Glomerular visceral epithelial cell (primary cell): ENCODE data around the gene C2orf69.

Experiments
- DNase-seq: peaks from one replicate; pipeline ENCODE4 v3.0.0-alpha.2; 2016; ENCODE audit errors: extremely low spot score

Gene C2orf69

DNA sequence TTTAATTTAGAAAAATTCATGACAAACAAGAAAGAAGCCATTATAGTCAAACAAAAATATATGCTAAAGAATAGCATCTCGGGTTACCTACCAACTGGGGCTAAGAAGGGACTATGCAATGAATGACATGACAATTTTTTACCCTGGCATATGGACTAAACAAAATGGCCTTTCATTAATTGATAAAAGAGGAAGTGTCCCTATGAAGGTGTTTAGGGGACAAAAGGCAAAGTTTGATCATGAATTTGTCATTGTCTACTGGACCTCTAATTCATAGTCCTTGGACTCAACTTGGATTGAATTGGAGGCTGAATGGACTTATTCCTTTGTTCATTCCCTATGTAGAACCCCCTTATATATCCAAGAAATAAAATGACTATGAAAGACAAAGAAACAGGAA is 57.0 kb downstream of the C2orf69 start:
- no peak for DNase-seq

DNA sequence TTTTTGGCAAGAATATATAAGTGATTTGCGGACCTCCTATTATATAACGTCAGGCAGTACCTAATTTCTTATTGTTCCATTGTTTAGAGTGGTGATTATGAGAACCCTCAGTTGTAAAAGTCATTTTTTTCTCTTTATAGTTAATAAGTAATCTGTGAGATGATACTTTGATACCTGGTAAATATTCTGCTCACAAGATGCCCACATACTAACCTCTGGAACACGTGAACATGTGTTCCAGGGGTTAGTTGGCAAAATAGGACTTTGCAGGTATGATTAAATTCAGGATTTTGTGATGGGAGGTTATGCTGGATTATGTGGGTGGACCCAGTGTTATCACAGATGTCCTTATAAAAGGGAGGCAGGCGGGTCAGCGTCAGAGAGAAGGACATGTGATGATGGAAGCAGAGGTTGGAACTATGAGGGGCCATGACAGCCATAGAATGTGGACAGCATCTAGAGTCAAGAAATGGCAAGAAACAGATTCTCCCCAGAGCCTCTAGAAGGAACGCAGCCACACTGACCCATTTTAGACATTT is 61.1 kb downstream of the C2orf69 start:
- no peak for DNase-seq

GRCh38 chr2:199973703-199974102 is 62.6 kb downstream of the C2orf69 start:
- peak; percentile 47 for DNase-seq

DNA sequence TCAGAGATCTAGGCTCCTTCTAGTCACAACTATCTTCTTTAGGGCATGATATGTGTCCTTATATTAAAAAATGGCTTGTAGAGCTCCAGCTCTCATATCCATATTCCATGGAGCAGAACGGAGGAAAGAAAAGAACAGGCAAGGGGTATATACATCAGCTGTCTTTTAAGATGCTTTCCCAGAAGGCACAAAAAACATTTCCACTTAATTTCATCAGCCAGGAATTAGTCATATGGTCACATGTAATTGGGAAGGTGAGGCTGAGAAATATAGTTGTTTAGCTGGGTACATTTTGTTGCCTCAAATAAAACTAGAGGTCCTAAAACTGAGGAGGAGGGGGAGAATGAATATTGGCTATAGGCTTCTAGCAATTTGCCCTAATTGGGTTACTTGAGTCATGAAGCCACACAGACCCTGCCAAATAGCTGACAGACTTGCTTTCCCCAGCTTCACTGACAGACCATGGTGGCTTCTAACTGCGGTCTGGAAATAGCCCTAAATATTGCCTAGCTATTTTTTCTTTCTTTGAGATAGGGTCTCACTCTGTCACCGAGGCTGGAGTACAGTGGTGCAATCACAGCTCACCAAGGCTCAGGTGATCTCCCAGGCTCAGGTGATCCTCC is 64.3 kb downstream of the C2orf69 start:
- DNase-seq = no peak
